ENCODE measurements around the gene TBX2. TPM values are rescaled to one million over a fixed set of nuclear protein-coding genes. Genes with fewer than 3 reads are reported as not detected.

The TBX2 gene
- total and polyA plus RNA-seq, 2 of the 13 experiments (the other 11 are each of a cell fraction or from before 2014, with no cell fraction given): 2.8 to 15.3 TPM

DNA sequence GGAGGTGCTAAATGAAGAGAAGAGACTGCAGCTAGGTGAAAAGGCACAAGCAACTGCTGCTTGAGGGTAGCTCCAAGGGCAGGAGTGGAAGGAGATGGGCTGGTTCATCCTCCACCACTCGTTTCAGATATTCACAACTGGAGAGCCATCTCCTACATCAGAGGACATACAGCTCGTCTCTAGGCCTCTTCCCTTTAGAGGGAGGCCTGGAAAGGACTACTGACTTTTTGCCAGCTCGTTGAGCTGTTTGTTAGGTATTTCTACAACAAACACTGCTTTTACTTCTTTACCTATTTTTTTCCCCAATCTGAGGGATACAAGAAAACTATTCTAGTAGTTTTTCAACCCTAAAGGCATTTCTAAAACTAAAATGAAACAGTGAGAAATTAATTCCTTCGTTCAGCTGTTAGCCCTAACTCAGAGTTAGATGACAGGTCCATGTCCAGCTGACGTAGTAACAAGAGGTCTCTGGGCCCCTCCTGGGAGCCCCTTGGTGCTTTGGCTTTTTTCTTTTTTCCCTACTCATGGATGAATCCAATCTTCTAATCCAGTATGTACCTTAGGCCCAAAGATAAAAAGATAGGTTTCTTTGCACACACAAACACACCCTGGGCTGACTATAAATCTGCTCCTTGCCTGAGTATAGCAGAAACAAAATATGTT is 47.8 kb upstream of the TBX2 start:
- ChIA-PET CTCF (ENCODE audit: low intra/inter-chr PET ratio, low total read pairs) (no interaction called here), POLR2A (interaction anchor here (1.0 to 1.6 kb wide), 4 partner anchors 11 to 47 kb away, joined by 4 to 5 read pairs (median 4); partner anchors contain the start of gene TBX2)
- in situ Hi-C loops (cut with HindIII; ENCODE audit: extremely low pct_ligation_motif_present, low pct_unique_long_range_greater_than_20kb): no loop called here
- H3K4me3 ChIP-seq (replicated peaks in 1 of 3; ENCODE audit: insufficient read depth in 1 of 3, low read depth in 2 of 3, low read length in 3 of 3): no peak overlapping the region
- no peaks in the 10 kb centered on the region for H3K27me3 ChIP-seq (ENCODE audit: control insufficient read depth in 1 of 2, insufficient read depth in 2 of 2, low read length in 2 of 2)
- DNase-seq (ENCODE audit: low spot score) (no peak), ATAC-seq (no peak), FAIRE-seq (no peak)
- no peaks in the 10 kb centered on the region for H3K79me2 ChIP-seq (ENCODE audit: insufficient read depth, low read length)
- H3K9me3 ChIP-seq (ENCODE audit: low read length): no peaks in the 10 kb centered on the region
- BruUV-seq (replicated peaks): no TSS peak
- TF ChIP-seq SALL1 (CRISPR knock-in tag; IDR thresholded peaks at IDR 0.05) (no peak), REPIN1 (CRISPR knock-in tag; IDR thresholded peaks at IDR 0.05; ENCODE audit: borderline replicate concordance, low read depth) (no peak), ZNF264 (CRISPR knock-in tag; IDR thresholded peaks at IDR 0.05) (no peak), ZKSCAN1 (IDR thresholded peaks at IDR 0.05; ENCODE audit: low read length) (no peak), PREB (CRISPR knock-in tag; IDR thresholded peaks at IDR 0.05) (no peak), MEIS2 (CRISPR knock-in tag; IDR thresholded peaks at IDR 0.05) (no peak), ATF1 (CRISPR knock-in tag; IDR thresholded peaks at IDR 0.05) (no peak), SOX13 (IDR thresholded peaks at IDR 0.05) (no peak), SOX13 (CRISPR knock-in tag; conservative IDR thresholded peaks at IDR 0.05 in 1 of 2, IDR thresholded peaks at IDR 0.05 in 1 of 2) (no peak), SRY (CRISPR knock-in tag; IDR thresholded peaks at IDR 0.05) (no peak), ZNF850 (CRISPR knock-in tag; conservative IDR thresholded peaks at IDR 0.05) (no peak)
- TF ChIP-seq, protein P1, sequence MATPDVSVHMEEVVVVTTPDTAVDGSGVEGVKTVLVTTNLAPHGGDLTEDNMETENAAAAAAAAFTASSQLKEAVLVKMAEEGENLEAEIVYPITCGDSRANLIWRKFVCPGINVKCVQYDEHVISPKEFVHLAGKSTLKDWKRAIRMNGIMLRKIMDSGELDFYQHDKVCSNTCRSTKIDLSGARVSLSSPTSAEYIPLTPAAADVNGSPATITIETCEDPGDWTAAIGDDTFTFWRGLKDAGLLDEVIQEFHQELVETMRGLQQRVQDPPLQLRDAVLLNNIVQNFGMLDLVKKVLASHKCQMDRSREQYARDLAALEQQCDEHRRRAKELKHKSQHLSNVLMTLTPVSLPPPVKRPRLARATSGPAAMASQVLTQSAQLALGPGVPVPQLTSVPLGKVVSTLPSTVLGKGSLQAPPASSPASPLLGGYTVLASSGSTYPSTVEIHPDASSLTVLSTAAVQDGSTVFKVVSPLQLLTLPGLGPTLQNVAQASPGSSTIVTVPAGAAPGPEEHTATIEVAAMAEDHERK (CRISPR knock-in tag; IDR thresholded peaks at IDR 0.05; ENCODE audit: low read depth): no peak
- TF ChIP-seq, protein P2, sequence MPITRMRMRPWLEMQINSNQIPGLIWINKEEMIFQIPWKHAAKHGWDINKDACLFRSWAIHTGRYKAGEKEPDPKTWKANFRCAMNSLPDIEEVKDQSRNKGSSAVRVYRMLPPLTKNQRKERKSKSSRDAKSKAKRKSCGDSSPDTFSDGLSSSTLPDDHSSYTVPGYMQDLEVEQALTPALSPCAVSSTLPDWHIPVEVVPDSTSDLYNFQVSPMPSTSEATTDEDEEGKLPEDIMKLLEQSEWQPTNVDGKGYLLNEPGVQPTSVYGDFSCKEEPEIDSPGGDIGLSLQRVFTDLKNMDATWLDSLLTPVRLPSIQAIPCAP (CRISPR knock-in tag; IDR thresholded peaks at IDR 0.05; ENCODE audit: low read depth): no peak
- TF ChIP-seq, protein P3, sequence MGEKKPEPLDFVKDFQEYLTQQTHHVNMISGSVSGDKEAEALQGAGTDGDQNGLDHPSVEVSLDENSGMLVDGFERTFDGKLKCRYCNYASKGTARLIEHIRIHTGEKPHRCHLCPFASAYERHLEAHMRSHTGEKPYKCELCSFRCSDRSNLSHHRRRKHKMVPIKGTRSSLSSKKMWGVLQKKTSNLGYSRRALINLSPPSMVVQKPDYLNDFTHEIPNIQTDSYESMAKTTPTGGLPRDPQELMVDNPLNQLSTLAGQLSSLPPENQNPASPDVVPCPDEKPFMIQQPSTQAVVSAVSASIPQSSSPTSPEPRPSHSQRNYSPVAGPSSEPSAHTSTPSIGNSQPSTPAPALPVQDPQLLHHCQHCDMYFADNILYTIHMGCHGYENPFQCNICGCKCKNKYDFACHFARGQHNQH (CRISPR knock-in tag; IDR thresholded peaks at IDR 0.05): no peak
- WGBS (ENCODE audit: low lambda C conversion rate): 83% methylated on average over 5 of the region's 5 CpGs
- intact Hi-C loops (cut with micrococcal nuclease; ENCODE audit: unreplicated experiment): no loop called here
- H3K27ac ChIP-seq (ENCODE audit: extremely low read length, insufficient read depth, low read length): no peak overlapping the region
- no peak overlapping the region for H2AFZ ChIP-seq (ENCODE audit: low read length)
- H3K36me3 ChIP-seq (replicated peaks in 1 of 2; ENCODE audit: control insufficient read depth in 1 of 2, insufficient read depth in 2 of 2, low read length in 2 of 2): no peaks in the 10 kb centered on the region
- H3K4me1 ChIP-seq (ENCODE audit: insufficient read depth, low read length): peaks cover 56% of the 10 kb centered on the region
- H3K9ac ChIP-seq (ENCODE audit: insufficient read depth, low read depth, low read length): no peak overlapping the region
- H3K4me2 ChIP-seq (ENCODE audit: low read depth, low read length): no peak overlapping the region
- H4K20me1 ChIP-seq (ENCODE audit: insufficient read depth, low read length): no peaks in the 10 kb centered on the region
